CD4-positive, alpha-beta memory T cell (primary cell): ENCODE results near the gene ARFGAP1. TPM values are rescaled to one million over a fixed set of nuclear protein-coding genes. Genes with fewer than 3 reads are reported as not detected.
A peak's percentile ranks its signal among the peaks of the same experiment; 100 is the strongest.

Experiments
- CTCF ChIA-PET: fragments of 350-600 bp; sonication (Branson Sonifier 250); formaldehyde crosslinking; loops from one replicate; lab custom pipeline; 2021; ENCODE audit warnings: inconsistent platforms; ENCODE audit not compliant: partially characterized antibody; lab: Charles Lee
- POLR2A ChIA-PET: fragments of 350-600 bp; sonication (Branson Sonifier 250); formaldehyde crosslinking; loops from one replicate; lab custom pipeline; 2021; ENCODE audit not compliant: partially characterized antibody; lab: Charles Lee
- DNase-seq, 5 donors: peaks; one replicate each; pipeline versions ENCODE4 v3.0.0 to v3.0.0-alpha.2; 2020 to 2022; ENCODE audit warnings: mixed read lengths in 1 of 5
- H3K27ac ChIP-seq: one replicate; pipeline ENCODE4 v1.7.0; 2013; ENCODE audit warnings: low read depth, low read length
- H3K27me3 ChIP-seq: 2 replicates; pipeline ENCODE4 v1.7.0; 2013; ENCODE audit warnings: mild to moderate bottlenecking, low read length, moderate library complexity; ENCODE audit not compliant: insufficient read depth
- H3K36me3 ChIP-seq: 2 replicates; pipeline ENCODE4 v1.7.0; 2013; ENCODE audit warnings: mild to moderate bottlenecking, low read length, moderate library complexity; ENCODE audit not compliant: insufficient read depth
- H3K4me1 ChIP-seq: 2 replicates; pipeline ENCODE4 v1.7.0; 2013; ENCODE audit warnings: mild to moderate bottlenecking, low read length, moderate library complexity; ENCODE audit not compliant: insufficient read depth
- H3K4me3 ChIP-seq, 2 donors: one replicate each; pipeline ENCODE4 v1.7.0; 2013; ENCODE audit warnings: low read length in 2 of 2, mild to moderate bottlenecking in 1 of 2
- H3K9me3 ChIP-seq, 2 donors: one replicate each; pipeline ENCODE4 v1.7.0; 2013; ENCODE audit warnings: low read length in 2 of 2, control low read depth in 1 of 2; ENCODE audit not compliant: control insufficient read depth in 1 of 2
- H3K27ac Mint-ChIP-seq, 7 donors: one replicate each; pipeline ENCODE4 v1.8.0; 2020 to 2021; ENCODE audit warnings: mixed read lengths in 7 of 7, mild to moderate bottlenecking in 6 of 7, inconsistent platforms in 3 of 7, moderate library complexity in 3 of 7
- H3K27me3 Mint-ChIP-seq, 2 donors: one replicate each; pipeline ENCODE4 v1.8.0; 2020 to 2021; ENCODE audit warnings: mixed read lengths in 2 of 2
- H3K36me3 Mint-ChIP-seq, 2 donors: one replicate each; pipeline ENCODE4 v1.8.0; 2020 to 2021; ENCODE audit warnings: mixed read lengths in 2 of 2, inconsistent platforms in 1 of 2, mild to moderate bottlenecking in 1 of 2
- H3K4me1 Mint-ChIP-seq, 4 donors: one replicate each; pipeline ENCODE4 v1.8.0; 2020 to 2021; ENCODE audit warnings: mixed read lengths in 4 of 4, mild to moderate bottlenecking in 1 of 4
- H3K4me3 Mint-ChIP-seq, 8 donors: one replicate each; pipeline ENCODE4 v1.8.0; 2020 to 2021; ENCODE audit warnings: mixed read lengths in 8 of 8, mild to moderate bottlenecking in 7 of 8, moderate library complexity in 6 of 8, inconsistent platforms in 3 of 8
- H3K9me3 Mint-ChIP-seq, 8 donors: one replicate each; pipeline ENCODE4 v1.8.0; 2020 to 2021; ENCODE audit warnings: mixed read lengths in 8 of 8, mild to moderate bottlenecking in 5 of 8, inconsistent platforms in 3 of 8, moderate library complexity in 1 of 8
- intact Hi-C: fragments of 100-400 bp; cut with micrococcal nuclease; formaldehyde crosslinking; loops from one replicate; pipeline ENCODE4 v1.15.1; 2023
- polyA plus RNA-seq, 2 donors: library from polyadenylated mRNA; unstranded; fragments of 300-500 nt; fragmentation: Illumina TruSeq; gene quantifications; one replicate each; pipeline ENCODE4 v1.2.3, GENCODE V29; 2021
- total RNA-seq, 2 experiments: library from RNA; stranded (reverse); gene quantifications; one replicate each; pipeline ENCODE4 v1.2.3, GENCODE V29; 2021

The ARFGAP1 gene
- total and polyA plus RNA-seq, 4 experiments from 2014 or later: 11.5 to 120 (median 69.4) TPM

DNA sequence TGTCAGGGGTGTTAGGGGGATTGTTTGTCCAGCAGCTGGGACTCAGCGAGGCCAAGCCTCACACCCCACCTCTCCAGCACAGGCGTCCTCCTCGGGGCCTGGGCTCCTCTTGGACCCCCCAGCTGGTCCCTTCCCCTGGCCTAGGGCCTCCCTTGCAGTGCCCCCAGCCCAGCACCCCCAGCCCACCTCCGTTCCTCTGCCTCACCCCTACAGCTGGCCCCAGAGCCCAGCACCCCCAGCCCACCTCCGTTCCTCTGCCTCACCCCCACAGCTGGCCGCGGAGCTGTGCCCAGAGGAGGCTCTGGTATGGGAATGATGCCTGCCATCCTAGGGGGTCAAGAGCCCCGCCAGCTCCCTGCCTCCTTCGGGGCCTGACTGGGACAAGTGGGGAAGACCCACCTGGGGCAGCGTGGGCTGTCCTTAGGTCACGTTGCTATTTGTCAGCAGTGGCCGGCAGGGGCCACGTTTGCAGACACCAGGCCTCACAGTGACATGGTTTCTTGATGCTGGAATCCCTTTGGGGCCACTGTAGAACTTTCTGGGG is 12.4 kb downstream of the ARFGAP1 start:
- H3K9me3 Mint-ChIP-seq: no peaks in the 10 kb centered on the region
- peaks cover 25% of the 10 kb centered on the region for H3K36me3 ChIP-seq
- no peaks in the 10 kb centered on the region for H3K9me3 ChIP-seq
- H3K27me3 ChIP-seq: no peaks in the 10 kb centered on the region
- H3K27ac ChIP-seq: peak overlapping the region; percentile 9
- H3K27me3 Mint-ChIP-seq: no peaks in the 10 kb centered on the region
- H3K4me1 Mint-ChIP-seq: peaks cover 0 to 15% (median 2%) of the 10 kb centered on the region in 4 donors
- H3K4me1 ChIP-seq: no peaks in the 10 kb centered on the region
- peak overlapping the region in 3 of 7 donors; percentile 22 to 62 (median 57) for H3K27ac Mint-ChIP-seq
- intact Hi-C loops: no loop called here
- H3K36me3 Mint-ChIP-seq: peaks cover 7 to 32% of the 10 kb centered on the region in 2 donors
- peak overlapping the region in 7 of 8 donors; percentile 71 to 86 (median 84) for H3K4me3 Mint-ChIP-seq
- ChIA-PET CTCF (interaction anchor here (1.6 kb wide), 1 partner anchor 62 kb away, joined by 4 read pairs; no protein-coding TSS in a partner anchor), POLR2A (interaction anchor here (1.4 to 3.5 kb wide), 2 partner anchors 12 kb away, joined by 4 to 15 read pairs; partner anchors contain the start of gene ARFGAP1)
- peak in 1 of 5 donors; percentile 19 for DNase-seq
- peak overlapping the region in 1 of 2 donors; percentile 18 for H3K4me3 ChIP-seq

DNA sequence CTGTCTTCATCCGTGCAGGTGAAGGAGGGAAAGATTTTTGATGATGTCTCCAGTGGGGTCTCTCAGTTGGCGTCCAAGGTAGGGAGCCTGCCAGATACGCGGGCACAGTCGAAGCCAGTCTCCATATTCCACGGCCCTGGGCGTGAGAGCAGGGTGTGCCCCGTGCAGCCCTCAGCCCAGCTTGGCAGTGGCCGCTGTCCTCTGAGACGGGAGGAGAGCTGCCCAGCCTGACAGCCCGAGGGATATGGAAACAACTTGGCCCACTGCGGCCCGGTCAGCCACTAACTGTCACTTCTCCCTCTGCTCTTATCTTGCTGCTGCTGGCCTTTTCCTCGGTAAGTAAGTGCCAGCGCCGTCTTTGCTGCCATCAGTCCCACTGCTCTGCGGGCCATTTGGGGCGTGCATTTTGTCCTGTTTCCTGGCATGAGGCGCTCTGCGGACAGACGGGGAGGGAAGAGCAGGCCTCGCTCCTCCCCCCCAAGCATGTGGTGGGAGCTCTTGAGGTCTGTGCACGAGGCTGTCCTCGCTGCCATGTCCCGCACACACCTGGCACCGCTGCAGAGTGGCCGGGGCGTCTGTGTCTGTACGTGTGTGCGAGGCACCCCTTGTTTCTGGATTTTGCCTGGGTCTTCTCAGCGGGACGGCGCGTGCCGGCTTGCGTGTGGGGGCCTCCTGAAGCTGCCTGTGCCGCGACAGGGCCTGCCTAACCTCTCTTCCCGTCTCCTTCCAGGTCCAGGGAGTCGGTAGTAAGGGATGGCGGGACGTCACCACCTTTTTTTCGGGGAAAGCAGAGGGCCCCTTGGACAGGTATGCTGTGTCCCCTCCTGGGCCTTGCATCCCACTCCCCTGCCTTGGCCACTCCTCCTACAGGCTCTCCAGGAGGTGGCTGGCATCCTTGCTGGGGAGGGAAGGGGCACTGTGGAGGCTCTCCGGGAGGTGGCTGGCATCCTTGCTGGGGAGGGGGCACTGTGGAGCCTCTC is 13.3 kb downstream of the ARFGAP1 start:
- intact Hi-C loops: no loop called here
- no peak overlapping the region for H3K27ac ChIP-seq
- no peaks in the 10 kb centered on the region for H3K27me3 ChIP-seq
- H3K4me3 Mint-ChIP-seq: peak overlapping the region in 2 of 8 donors; percentile 49 to 52
- peak overlapping the region in 1 of 7 donors; percentile 46 for H3K27ac Mint-ChIP-seq
- H3K4me3 ChIP-seq: no peak overlapping the region
- H3K36me3 ChIP-seq: peaks cover 17% of the 10 kb centered on the region
- peaks cover 0 to 15% (median 2%) of the 10 kb centered on the region in 4 donors for H3K4me1 Mint-ChIP-seq
- ChIA-PET POLR2A (interaction anchor here (3.5 kb wide), 1 partner anchor 13 kb away, joined by 15 read pairs; the partner anchor contains the start of gene ARFGAP1), CTCF (no interaction called here)
- no peaks in the 10 kb centered on the region for H3K9me3 Mint-ChIP-seq
- H3K4me1 ChIP-seq: no peaks in the 10 kb centered on the region
- peaks cover 3 to 26% of the 10 kb centered on the region in 2 donors for H3K36me3 Mint-ChIP-seq
- peak in 1 of 5 donors; percentile 28 for DNase-seq
- no peaks in the 10 kb centered on the region for H3K9me3 ChIP-seq
- no peaks in the 10 kb centered on the region for H3K27me3 Mint-ChIP-seq

DNA sequence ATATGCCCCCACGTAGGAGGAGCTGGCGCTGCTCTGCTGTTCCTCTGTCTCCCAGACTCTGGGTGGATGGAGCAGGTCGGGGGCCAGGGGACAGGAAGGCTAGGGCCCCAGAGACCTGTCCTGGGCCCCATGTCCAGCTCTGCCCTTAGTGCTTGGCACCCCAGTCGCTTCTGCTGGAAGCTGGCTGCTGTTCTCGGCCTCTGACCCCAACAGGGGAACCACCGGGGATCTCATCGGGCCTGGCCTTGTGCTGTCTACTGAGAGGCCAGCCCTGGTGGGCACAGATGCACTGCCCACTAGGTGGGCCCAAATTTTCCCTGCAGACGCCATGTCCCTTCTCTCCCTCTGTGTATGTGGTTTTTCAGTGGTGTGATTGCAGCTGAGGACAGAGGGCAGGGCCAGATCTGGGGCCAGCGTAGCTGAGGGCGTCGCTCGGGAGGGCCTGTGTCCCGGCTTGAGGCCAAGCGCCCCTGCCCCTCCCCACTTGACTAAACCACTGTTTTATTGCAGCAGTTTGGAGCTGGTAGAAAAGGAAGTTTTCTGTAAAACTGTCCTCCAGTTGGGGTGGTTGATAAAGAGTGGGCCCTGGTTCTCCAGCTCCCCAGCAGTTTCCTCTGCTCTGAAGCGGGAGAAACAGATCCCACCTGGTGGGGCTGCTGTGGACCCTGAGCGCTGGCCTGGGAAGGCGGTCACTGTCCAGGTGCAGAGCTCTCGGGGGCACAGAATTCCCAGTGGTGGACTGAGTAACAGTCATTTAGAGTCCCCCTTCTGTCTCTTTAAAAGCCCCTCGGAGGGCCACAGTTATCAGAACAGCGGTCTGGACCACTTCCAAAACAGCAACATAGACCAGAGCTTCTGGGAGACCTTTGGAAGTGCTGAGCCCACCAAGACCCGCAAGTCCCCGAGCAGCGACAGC is 14.4 kb downstream of the ARFGAP1 start:
- H3K27ac Mint-ChIP-seq: no peak overlapping the region
- intact Hi-C loops: no loop called here
- no peak overlapping the region for H3K4me3 Mint-ChIP-seq
- H3K9me3 Mint-ChIP-seq: no peaks in the 10 kb centered on the region
- Histone ChIP-seq H3K4me3 (no peak overlapping the region), H3K4me1 (no peaks in the 10 kb centered on the region), H3K9me3 (no peaks in the 10 kb centered on the region), H3K27me3 (no peaks in the 10 kb centered on the region), H3K27ac (no peak overlapping the region), H3K36me3 (peaks cover 17% of the 10 kb centered on the region)
- CTCF ChIA-PET: no interaction called here
- H3K4me1 Mint-ChIP-seq: peaks cover 0 to 15% (median 2%) of the 10 kb centered on the region in 4 donors
- DNase-seq: peak in 1 of 5 donors; percentile 23
- no peaks in the 10 kb centered on the region for H3K27me3 Mint-ChIP-seq
- H3K36me3 Mint-ChIP-seq: peaks cover 3 to 26% of the 10 kb centered on the region in 2 donors
- POLR2A ChIA-PET: no interaction called here

DNA sequence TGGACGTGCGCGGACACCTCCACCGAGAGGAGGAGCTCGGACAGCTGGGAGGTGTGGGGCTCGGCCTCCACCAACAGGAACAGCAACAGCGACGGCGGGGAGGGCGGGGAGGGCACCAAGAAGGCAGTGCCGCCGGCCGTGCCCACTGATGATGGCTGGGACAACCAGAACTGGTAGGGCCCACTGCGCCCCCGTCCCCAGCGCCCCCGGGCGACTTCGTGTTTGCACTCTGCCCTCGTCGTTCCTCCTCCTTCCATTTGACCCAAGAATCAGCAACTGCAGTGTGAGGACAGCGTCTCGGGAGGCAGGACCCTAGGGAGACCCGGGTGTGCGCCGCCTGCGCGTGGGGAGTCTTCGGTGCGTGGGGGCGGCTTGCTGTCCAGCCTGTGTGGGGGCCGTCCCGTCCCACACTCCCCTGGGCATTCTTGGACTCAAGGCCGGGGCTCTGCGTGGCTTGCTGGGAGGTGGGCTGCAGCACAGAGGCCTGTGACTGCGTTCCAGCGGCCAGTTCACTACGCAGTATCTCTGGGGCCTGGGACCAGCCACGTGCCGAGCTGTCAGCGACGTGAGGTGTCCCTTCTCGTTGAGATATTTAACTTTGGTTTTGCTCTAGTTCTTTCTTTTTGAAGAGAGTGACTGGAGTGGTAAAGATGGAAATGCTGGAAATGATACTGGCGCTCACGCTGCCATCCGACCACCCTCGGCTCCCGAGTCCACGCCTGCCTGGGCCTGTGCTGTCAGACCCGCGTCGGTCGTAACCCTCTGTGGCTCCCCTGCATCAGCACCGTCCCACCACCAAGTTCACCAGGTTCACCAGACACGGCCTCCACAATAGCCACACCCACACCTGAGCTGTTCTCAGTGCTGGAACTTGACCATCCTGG is 15.3 kb downstream of the ARFGAP1 start:
- H3K4me3 Mint-ChIP-seq: no peak overlapping the region
- Histone ChIP-seq H3K4me3 (no peak overlapping the region), H3K36me3 (peaks cover 13% of the 10 kb centered on the region), H3K4me1 (no peaks in the 10 kb centered on the region), H3K27ac (no peak overlapping the region), H3K9me3 (no peaks in the 10 kb centered on the region), H3K27me3 (no peaks in the 10 kb centered on the region)
- POLR2A ChIA-PET: no interaction called here
- peaks cover 3 to 23% of the 10 kb centered on the region in 2 donors for H3K36me3 Mint-ChIP-seq
- CTCF ChIA-PET: no interaction called here
- H3K4me1 Mint-ChIP-seq: peaks cover 0 to 15% (median 2%) of the 10 kb centered on the region in 4 donors
- intact Hi-C loops: no loop called here
- H3K9me3 Mint-ChIP-seq: no peaks in the 10 kb centered on the region
- H3K27ac Mint-ChIP-seq: no peak overlapping the region
- no peaks in the 10 kb centered on the region for H3K27me3 Mint-ChIP-seq
- DNase-seq: peak in 1 of 5 donors; percentile 13

DNA sequence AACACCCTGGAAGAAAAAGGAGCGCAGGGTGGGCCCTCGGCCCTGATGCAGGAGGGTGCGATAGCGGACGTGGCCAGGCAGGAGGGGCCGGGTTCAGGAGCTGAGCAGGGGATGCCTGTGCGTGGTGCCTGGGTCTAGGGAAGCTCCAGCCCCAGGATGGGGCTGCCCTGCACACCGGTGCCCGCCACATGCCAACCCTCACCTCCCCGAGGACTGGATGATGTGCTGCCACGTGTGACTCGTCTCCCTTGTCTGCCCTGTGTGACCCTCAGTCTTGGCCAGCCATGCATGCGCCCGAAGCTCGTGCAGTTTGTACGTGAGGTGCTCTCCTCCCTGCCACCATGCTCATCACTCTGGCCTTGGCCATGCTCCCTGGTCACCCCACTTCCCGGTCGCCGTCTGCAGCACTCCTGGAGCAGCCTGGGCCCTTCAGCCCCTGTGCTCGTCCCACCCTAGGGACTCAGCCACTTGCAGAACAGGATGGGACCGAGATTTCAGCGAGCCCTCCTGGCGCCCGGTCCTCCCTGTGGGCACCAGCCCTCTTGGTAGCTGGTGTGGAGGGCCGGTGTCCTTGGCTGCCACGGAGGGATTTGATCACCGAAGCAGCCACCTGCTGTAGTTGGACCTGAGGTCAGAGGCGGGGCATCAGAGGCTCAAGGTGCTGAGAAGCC is 16.1 kb downstream of the ARFGAP1 start:
- ChIA-PET POLR2A (interaction anchor here (0.6 kb wide), 1 partner anchor 711 kb away, joined by 3 read pairs; no protein-coding TSS in a partner anchor), CTCF (interaction anchor here (1.3 kb wide), 1 partner anchor 65 kb away, joined by 3 read pairs; no protein-coding TSS in a partner anchor)
- Mint-ChIP-seq H3K27me3 (no peaks in the 10 kb centered on the region), H3K36me3 (peaks cover 3 to 22% of the 10 kb centered on the region in 2 donors), H3K27ac (no peak overlapping the region), H3K4me3 (no peak overlapping the region), H3K9me3 (no peaks in the 10 kb centered on the region), H3K4me1 (peaks cover 0 to 13% (median 1%) of the 10 kb centered on the region in 4 donors)
- Histone ChIP-seq H3K9me3 (no peaks in the 10 kb centered on the region), H3K36me3 (peaks cover 12% of the 10 kb centered on the region), H3K27me3 (no peaks in the 10 kb centered on the region), H3K27ac (no peak overlapping the region), H3K4me1 (no peaks in the 10 kb centered on the region), H3K4me3 (no peak overlapping the region)
- intact Hi-C loops: no loop called here
- DNase-seq: peak in 1 of 5 donors; percentile 29
